Left lung (tissue), 10 donors: Measurements from ENCODE around the gene NCKAP5L. TPM values are rescaled to one million over a fixed set of nuclear protein-coding genes. Genes with fewer than 3 reads are reported as not detected.

Source experiments
- ATAC-seq: fragments of 200-7000 bp; cut with Tn5 transposase; one replicate; pipeline ENCODE4 v1.9.1; 2020; ENCODE audit warnings: moderate library complexity
- DNase-seq, 4 donors: peaks; one replicate each; pipeline ENCODE4 v3.0.0-alpha.2; 2013 to 2020
- H3K27ac ChIP-seq, 2 donors: fragments of 200-600 bp; sonication (generic) in 1 of 2; one replicate each; pipeline versions ENCODE4 v1.5.0 to v1.8.0; 2020 to 2021
- H3K27me3 ChIP-seq, 2 donors: fragments of 200-600 bp; sonication (generic) in 1 of 2; one replicate each; pipeline versions ENCODE4 v1.5.0 to v1.8.0; 2020 to 2021
- H3K36me3 ChIP-seq, 2 donors: fragments of 200-600 bp; sonication (generic) in 1 of 2; one replicate each; pipeline versions ENCODE4 v1.5.0 to v1.8.0; 2020 to 2021
- H3K4me1 ChIP-seq, 2 donors: fragments of 200-600 bp; one replicate each; pipeline ENCODE4 v1.8.0; 2021
- H3K4me3 ChIP-seq, 2 donors: fragments of 200-600 bp; sonication (generic) in 1 of 2; one replicate each; pipeline versions ENCODE4 v1.5.0 to v1.8.0; 2020 to 2021; ENCODE audit warnings: mild to moderate bottlenecking in 1 of 2
- H3K9me3 ChIP-seq, 2 donors: fragments of 200-600 bp; sonication (generic) in 1 of 2; one replicate each; pipeline versions ENCODE4 v1.5.0 to v1.8.0; 2020 to 2021
- CTCF ChIP-seq, 2 donors: fragments of 200-600 bp; sonication (generic) in 1 of 2; IDR thresholded peaks; one replicate each; pipeline versions ENCODE4 v1.5.0 to v1.8.0; 2021; ENCODE audit warnings: antibody characterized with exemption in 2 of 2
- intact Hi-C, 2 donors: fragments of 100-400 bp; cut with DNase I; formaldehyde crosslinking; loops; one replicate each; pipeline versions ENCODE4 v1.11.2 to v1.14.2; 2022
- polyA plus RNA-seq, 6 donors: library from polyadenylated mRNA; unstranded; fragments of 120-200 nt; gene quantifications; one replicate each; pipeline ENCODE4 v1.2.1, GENCODE V29; 2013; ENCODE audit not compliant: insufficient read length in 6 of 6
- total RNA-seq, 2 donors: library from RNA; stranded (reverse); fragmentation: NEBNext Ultra II Directional; extraction: Animal tissue kit (Norgen Biotek cat#: 25700); gene quantifications; one replicate each; pipeline ENCODE4 v1.2.1, GENCODE V29; 2021
- donor health status: DM: no; HTN: yes; CAD: no.
- donor health status: DM: no; HTN: no; CAD: no.

The NCKAP5L gene
- total and polyA plus RNA-seq, 8 donors: 16.4 to 29.9 (median 21.9) TPM

DNA sequence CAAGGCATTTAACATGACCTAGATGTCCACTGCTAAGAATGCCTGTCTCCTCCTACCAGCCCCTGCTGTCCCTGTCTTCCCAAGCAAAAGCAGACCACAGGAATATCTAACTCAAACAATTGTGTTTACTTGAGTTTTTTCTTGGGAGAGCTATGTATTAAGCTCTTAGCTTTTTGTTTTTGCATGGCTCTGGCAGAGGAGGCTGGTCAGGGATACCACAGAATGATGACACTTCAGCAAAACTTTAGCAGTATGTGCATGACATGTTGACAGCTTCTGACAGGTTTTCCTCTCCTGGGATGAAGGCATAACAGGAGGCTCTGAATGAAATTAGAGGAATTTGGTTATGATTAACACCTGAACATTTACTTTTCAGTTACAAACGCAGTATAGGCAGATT lies 79.9 kb downstream of the NCKAP5L start:
- no peak overlapping the region for H3K4me3 ChIP-seq
- H3K36me3 ChIP-seq: peaks cover 3 to 24% of the 10 kb centered on the region in 2 donors
- H3K4me1 ChIP-seq: peaks cover 49 to 100% of the 10 kb centered on the region in 2 donors
- no peak for TF ChIP-seq CTCF (IDR thresholded peaks at IDR 0.05)
- peak; percentile 18 for ATAC-seq
- peak overlapping the region in 1 of 2 donors; percentile 34 for H3K27ac ChIP-seq
- no peaks in the 10 kb centered on the region for H3K9me3 ChIP-seq
- no peak for DNase-seq
- H3K27me3 ChIP-seq: no peaks in the 10 kb centered on the region
- intact Hi-C loops: no loop called here

DNA sequence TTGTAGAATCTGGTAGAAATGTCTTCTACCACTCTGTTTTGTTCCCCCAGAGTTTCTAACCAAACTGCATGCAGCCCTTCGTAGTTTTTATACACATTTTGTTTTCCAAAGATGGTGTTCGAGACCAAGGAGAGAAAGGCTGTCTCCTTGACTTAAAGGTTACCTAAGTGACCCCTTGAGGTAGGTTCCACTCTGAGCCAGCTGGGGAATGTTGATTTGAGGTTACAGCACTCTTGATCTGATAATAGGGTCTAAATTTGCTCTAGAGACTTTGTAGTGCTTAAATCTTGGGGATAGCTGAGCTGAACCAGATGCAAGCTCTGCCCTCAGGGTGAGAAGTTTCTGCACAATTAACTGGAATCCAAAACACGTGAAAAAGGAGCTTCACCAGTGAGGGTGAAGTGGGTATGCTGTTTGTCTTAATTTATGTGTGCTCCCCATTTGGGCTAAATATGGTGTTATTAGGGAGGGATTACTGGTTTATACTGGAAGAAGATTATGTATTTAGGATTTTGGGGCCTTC lies 83.8 kb downstream of the NCKAP5L start:
- no peak for ATAC-seq
- peaks cover 38 to 77% of the 10 kb centered on the region in 2 donors for H3K4me1 ChIP-seq
- no peak overlapping the region for H3K4me3 ChIP-seq
- no peaks in the 10 kb centered on the region for H3K9me3 ChIP-seq
- no peak overlapping the region for H3K27ac ChIP-seq
- H3K36me3 ChIP-seq: peaks cover 0 to 10% of the 10 kb centered on the region in 2 donors
- H3K27me3 ChIP-seq: no peaks in the 10 kb centered on the region
- DNase-seq: no peak
- TF ChIP-seq CTCF (IDR thresholded peaks at IDR 0.05): no peak
- intact Hi-C loops: no loop called here

DNA sequence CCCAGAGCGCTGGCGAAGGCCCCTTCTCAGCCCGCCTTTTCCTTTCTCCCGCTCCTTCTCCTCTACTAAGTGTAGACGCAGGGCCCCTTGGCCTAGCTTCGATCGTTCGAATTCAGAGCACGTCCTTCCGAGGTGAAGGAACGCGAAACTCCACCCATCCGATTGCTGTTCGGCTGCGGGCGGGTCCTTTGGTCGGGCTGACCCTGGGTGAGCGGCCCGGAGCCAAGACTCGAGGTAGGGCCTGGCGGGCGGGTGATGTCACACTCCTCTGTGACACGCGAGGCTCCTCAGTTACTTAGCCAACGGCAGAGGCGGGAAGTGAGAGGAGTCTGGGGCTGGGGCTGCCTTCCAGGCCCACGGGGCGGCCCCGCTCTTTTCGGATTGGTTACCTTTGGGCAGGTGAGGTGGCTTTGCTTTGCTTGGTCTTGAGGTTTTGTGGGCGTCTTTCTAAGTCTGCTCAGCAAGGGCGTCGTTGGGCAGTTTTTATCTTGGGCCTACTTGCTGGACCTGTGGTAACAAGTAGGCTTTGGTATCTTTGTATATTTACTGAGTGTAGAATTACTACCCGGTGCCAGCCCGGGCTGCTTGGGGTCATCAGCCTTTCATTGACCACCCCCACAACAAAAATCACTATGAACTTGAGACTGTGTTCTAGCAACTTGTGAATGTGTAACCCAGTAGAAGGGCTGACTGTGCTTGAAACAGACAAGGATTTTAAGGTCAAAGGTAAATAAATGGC lies 86.2 kb downstream of the NCKAP5L start:
- Histone ChIP-seq H3K27me3 (no peaks in the 10 kb centered on the region), H3K4me3 (peak overlapping the region; percentile 56 to 80), H3K36me3 (no peaks in the 10 kb centered on the region), H3K4me1 (peaks cover 25 to 54% of the 10 kb centered on the region in 2 donors), H3K27ac (peak overlapping the region; percentile 97 to 98), H3K9me3 (no peaks in the 10 kb centered on the region)
- peak; percentile 80 for ATAC-seq
- intact Hi-C loops: no loop called here
- no peak for TF ChIP-seq CTCF (IDR thresholded peaks at IDR 0.05)
- peak in 3 of 4 donors; percentile 74 to 95 (median 90) for DNase-seq

Other genes starting within 250 kb of the NCKAP5L start
- gene FAM186B, start 222.8 kb downstream of the NCKAP5L start, total RNA-seq: under 1 TPM; 0.20 to 0.42 TPM
- 1 to 10 TPM; 2.5 to 4.6 (median 3.5) TPM for gene FAM186B, start 222.8 kb downstream of the NCKAP5L start, polyA plus RNA-seq
- 10 to 100 TPM; 16.0 to 17.3 TPM for gene PRPF40B, start 204.9 kb downstream of the NCKAP5L start, total RNA-seq
- gene PRPF40B, start 204.9 kb downstream of the NCKAP5L start, polyA plus RNA-seq: 10 to 100 TPM; 17.6 to 27.5 (median 23.7) TPM
- gene FMNL3, start 121.0 kb downstream of the NCKAP5L start, total RNA-seq: 10 to 100 TPM; 30.0 to 33.0 TPM
- 10 to 100 TPM; 56.1 to 61.7 (median 59.0) TPM for gene FMNL3, start 121.0 kb downstream of the NCKAP5L start, polyA plus RNA-seq
- 100 to 1,000 TPM; 791 to 876 TPM for gene TMBIM6, start 86.9 kb downstream of the NCKAP5L start, total RNA-seq
- 100 to 1,000 TPM; 422 to 526 (median 469) TPM for gene TMBIM6, start 86.9 kb downstream of the NCKAP5L start, polyA plus RNA-seq
- gene BCDIN3D, start 14.7 kb upstream of the NCKAP5L start, total RNA-seq: 1 to 10 TPM; 4.3 to 5.6 TPM
- 1 to 10 TPM; 5.6 to 7.3 (median 5.9) TPM for gene BCDIN3D, start 14.7 kb upstream of the NCKAP5L start, polyA plus RNA-seq
- gene FAIM2, start 75.5 kb upstream of the NCKAP5L start, total RNA-seq: 1 to 10 TPM; 1.7 to 1.8 TPM
- gene FAIM2, start 75.5 kb upstream of the NCKAP5L start, polyA plus RNA-seq: under 1 TPM; 0.27 to 0.78 (median 0.64) TPM
- gene AQP2, start 122.3 kb upstream of the NCKAP5L start, total RNA-seq: under 1 TPM in 1 of 2 donors, not detected in 1; 0.42 TPM
- gene AQP2, start 122.3 kb upstream of the NCKAP5L start, polyA plus RNA-seq: 1 to 10 TPM in 2 of 6 donors, under 1 TPM in 4; 0.13 to 2.0 (median 0.40) TPM
- 1 to 10 TPM; 7.2 to 7.7 TPM for gene AQP5, start 133.5 kb upstream of the NCKAP5L start, total RNA-seq
- gene AQP5, start 133.5 kb upstream of the NCKAP5L start, polyA plus RNA-seq: 10 to 100 TPM in 1 of 6 donors, 1 to 10 TPM in 5; 3.8 to 10.0 (median 7.0) TPM
- gene AQP6, start 144.5 kb upstream of the NCKAP5L start, total RNA-seq: under 1 TPM in 1 of 2 donors, not detected in 1; 0.09 TPM
- under 1 TPM; 0.21 to 0.56 (median 0.37) TPM for gene AQP6, start 144.5 kb upstream of the NCKAP5L start, polyA plus RNA-seq
- gene RACGAP1, start 197.1 kb upstream of the NCKAP5L start, total RNA-seq: 10 to 100 TPM; 20.7 to 35.9 TPM
- 10 to 100 TPM; 38.4 to 79.4 (median 49.6) TPM for gene RACGAP1, start 197.1 kb upstream of the NCKAP5L start, polyA plus RNA-seq
- gene ASIC1, start 229.2 kb upstream of the NCKAP5L start, total RNA-seq: 1 to 10 TPM; 2.1 to 2.9 TPM
- gene ASIC1, start 229.2 kb upstream of the NCKAP5L start, polyA plus RNA-seq: 10 to 100 TPM in 3 of 6 donors, 1 to 10 TPM in 3; 8.0 to 15.4 (median 9.9) TPM